Subcutaneous adipose tissue (tissue), 4 donors: Measurements from ENCODE around the gene EXOC6B. TPM values are rescaled to one million over a fixed set of nuclear protein-coding genes. Genes with fewer than 3 reads are reported as not detected.

Source experiments
- total RNA-seq, 4 donors: library from RNA; depleted of rRNA; stranded (reverse); fragments of >200 nt; gene quantifications; one replicate each; pipeline ENCODE4 v1.1.0, GENCODE V29; 2016
- TF ChIP-seq, protein P1 (sequence below): fragments of 450-650 bp; IDR thresholded peaks from one replicate; pipeline ENCODE4 v1.5.1; 2016; ENCODE audit warnings: low read depth, mild to moderate bottlenecking, control low read depth, antibody characterized with exemption, moderate library complexity

The EXOC6B gene
- total RNA-seq, 4 donors from 2014 or later, result 33.9 to 40.5 (median 38.9) TPM

DNA sequence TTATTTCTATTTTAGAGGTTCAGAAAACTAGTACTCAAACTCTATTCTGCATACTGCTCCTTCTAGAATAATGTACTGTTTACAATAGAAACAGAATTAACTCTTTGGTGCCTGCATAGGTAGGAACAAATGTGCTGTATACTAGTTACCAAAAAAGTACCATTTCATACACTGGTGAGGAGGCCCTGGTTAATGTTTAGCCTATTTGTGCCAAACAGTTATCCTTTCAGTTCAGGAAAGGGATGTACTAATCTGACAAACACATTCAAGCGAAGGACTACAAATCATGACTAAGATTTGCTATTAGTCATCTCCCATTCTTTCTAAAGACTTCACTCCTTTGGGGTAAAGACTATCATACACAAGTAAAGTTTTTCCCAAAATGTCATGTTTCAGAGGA lies 47.4 kb downstream of the EXOC6B start:
- TF ChIP-seq, protein P1, sequence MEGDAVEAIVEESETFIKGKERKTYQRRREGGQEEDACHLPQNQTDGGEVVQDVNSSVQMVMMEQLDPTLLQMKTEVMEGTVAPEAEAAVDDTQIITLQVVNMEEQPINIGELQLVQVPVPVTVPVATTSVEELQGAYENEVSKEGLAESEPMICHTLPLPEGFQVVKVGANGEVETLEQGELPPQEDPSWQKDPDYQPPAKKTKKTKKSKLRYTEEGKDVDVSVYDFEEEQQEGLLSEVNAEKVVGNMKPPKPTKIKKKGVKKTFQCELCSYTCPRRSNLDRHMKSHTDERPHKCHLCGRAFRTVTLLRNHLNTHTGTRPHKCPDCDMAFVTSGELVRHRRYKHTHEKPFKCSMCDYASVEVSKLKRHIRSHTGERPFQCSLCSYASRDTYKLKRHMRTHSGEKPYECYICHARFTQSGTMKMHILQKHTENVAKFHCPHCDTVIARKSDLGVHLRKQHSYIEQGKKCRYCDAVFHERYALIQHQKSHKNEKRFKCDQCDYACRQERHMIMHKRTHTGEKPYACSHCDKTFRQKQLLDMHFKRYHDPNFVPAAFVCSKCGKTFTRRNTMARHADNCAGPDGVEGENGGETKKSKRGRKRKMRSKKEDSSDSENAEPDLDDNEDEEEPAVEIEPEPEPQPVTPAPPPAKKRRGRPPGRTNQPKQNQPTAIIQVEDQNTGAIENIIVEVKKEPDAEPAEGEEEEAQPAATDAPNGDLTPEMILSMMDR, result no peak

DNA sequence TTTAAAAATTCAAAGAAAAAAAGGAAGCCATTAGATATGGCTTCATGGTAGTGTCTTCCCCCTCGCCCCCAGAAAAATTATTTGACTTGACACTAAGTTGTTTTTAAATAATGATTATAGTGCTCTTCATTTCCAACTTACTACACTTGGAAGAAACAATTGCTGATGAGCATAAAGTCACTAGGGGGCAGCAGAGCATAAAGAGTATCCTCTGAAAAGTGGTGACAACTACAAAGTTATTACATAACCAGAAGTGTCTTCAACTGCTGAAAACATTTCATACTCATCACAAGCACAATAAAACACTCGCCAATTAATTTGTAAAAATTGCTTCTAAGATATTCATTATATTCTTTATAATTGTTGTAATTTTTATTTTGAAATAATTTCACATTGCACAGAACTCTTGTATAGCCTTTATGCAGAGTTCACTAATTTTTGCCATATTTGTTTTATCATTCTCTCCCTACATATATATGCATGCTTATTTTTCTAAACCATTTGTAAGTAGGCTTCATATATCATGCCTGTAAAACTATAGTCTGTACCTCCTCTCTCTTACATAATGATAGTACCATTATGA lies 54.9 kb downstream of the EXOC6B start:
- TF ChIP-seq, protein P1, result no peak

DNA sequence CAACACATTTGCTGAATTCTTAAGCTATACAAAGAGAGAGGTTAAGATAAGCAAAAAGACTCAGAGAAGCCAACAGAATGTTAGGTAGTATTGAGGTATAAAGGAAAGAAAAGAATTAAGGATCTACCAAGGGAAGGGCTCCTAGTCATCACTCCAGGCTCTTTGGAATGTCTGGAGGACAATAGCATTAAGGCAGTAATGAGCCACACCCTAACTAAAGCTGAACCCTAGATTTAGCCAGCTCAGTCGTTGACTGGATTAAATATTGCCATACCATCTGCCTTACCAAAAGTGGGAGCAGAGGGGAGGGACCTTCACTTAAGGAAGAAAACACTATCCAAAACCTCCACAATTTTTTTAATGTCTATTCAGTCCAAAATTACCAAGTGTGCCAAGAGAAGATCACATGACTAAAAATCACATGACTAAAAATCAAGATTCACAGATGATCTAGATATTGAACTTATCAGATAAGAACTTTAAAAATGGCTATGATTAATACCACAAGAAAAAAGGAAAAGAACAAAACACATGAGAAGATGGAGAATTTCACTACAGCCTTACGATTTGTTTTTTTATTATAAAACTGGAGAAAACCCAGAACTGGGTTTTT lies 59.7 kb downstream of the EXOC6B start:
- TF ChIP-seq, protein P1, result no peak

DNA sequence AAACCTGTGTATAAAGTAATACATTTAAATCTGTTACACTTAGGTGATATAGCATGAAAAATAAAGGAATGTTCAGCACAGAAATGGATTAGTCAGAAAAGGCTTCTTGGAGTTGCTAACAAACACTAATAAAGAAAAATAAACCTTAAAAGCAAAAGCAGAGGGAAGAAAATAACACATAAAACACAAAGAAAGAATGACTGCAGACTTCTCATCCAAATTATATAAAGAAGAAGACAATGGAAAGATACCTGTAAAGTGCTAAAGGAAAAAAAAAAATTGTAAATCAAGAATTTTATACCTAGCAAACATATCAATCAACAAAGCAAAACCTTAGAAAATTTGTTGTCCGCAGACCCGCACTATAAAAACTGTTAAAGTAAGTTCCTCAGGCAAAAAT lies 63.6 kb downstream of the EXOC6B start:
- TF ChIP-seq, protein P1, result no peak

DNA sequence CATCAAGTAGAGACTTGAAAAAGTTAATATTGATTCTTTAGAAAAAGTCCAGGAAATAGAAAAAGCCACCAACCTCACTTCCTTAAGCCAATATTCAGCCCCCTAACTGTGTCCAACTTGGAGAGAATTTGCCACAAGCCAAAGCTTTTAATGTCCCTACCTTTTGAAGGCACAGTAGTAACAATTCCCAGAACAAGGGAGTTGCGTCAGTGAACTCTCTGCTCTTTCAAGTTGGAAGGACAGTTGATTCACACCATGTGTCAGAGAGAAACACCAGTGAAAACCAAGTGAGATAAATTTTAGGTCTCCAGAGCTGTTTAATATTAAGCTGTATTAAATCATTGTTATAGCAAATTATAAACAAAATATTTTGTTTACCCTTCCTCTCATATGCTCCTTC lies 66.1 kb downstream of the EXOC6B start:
- TF ChIP-seq, protein P1, result no peak

DNA sequence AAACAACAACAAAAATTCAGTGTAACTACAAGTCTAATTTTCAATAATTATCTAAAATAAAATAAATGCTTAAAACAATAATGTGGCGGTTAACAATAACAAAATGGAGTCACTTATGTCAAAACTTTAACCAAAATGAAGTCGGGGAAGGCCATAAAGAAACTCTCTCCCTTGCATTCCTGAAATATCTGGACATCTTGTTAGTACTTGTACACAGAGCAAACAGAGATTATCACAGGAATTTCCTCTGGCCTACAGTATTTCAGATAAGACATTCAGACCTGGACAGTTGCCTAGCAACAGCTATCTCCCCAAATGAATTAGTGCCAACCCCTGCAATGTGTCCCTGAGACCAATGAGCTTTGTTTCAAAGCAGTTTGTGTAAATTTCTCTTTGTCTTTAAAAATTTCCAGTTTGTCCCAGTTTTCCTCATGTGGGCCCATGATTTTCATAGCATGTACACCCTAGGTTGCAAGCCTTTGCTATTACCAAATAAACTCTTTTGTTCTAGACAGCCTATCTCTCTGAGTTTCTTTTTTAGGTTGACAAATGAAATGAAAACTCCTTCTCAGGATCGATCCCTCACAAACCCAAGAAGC lies 68.6 kb downstream of the EXOC6B start:
- TF ChIP-seq, protein P1, result no peak

DNA sequence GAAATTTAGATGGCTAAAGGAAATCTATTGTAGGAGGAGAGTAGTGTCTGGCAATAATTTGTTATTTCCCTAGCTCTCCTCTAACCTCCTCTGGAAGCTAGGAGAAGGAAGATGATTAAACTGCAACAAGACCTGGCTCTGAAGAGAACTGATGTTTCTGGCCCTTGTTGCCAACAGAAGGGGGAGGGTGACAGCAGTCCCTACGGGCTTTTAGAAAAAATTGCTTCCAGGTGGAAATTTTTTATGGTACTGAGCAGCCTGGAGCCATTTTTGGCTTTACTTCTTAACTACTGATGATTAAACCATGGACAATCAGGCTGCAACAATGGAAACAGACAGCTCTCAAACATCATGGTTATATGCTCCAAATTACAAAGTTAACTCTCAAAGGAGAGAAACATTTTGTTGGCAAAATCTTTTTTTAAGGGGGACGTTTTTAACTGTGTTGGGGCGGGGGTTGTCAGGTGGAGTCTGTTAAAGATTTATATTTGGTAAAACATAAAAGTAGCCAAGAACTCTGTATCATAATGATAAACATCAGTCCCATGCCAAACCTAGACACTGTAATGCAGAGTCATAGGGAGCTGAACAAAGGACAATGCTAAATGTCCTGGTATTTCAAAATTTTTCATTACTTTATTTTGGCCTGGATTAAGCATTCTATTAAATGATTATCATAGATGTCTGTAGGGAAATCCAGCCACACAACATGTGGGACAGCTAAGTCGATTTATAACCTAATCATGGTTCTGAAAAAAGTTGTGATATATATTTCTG lies 70.0 kb downstream of the EXOC6B start:
- TF ChIP-seq, protein P1, result no peak
